Renal cortical epithelial cell (primary cell): ENCODE results near the gene SRRM4. TPM values are rescaled to one million over a fixed set of nuclear protein-coding genes. Genes with fewer than 3 reads are reported as not detected.
A peak's percentile ranks its signal among the peaks of the same experiment; 100 is the strongest.

Experiments
- DNase-seq: peaks from one replicate; pipeline ENCODE4 v3.0.0-alpha.2; 2011; ENCODE audit warnings: low read depth
- total RNA-seq: library from RNA; depleted of rRNA; stranded (reverse); fragments of >200 nt; gene quantifications from 2 replicates; pipeline ENCODE4 v1.2.3, GENCODE V29; 2014

The SRRM4 gene
- total RNA-seq, 1 donor from 2014 or later: under 0.01 TPM

DNA sequence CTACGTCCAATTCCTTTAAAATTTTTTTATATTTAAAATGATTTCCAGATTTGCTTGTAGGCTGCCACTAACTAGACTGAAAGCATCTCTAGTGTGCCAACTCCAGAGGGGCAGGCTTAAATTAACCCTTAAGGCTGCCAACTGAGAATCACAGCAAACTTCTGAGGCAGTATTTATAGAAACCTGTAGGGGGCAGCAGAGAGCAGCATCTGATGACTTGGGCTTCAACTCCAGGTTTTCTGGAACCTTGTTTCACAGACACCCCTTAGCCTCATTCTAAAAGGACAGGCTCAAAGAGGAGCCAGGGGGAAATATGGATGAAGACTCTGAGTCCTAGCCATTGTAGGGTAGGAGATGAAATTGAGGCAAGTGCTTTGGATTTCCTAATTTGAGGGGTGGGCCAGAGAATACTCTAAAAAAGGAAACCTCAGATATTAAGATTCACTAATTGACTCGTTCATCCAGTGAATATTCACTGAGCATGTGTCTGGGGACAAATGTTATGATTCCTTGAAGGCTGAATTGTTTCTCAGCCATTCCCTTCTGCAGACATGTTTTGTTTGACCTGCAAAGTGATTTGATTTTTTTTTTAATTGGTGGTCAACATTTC lies 134.1 kb downstream of the SRRM4 start:
- peak; percentile 35 for DNase-seq

DNA sequence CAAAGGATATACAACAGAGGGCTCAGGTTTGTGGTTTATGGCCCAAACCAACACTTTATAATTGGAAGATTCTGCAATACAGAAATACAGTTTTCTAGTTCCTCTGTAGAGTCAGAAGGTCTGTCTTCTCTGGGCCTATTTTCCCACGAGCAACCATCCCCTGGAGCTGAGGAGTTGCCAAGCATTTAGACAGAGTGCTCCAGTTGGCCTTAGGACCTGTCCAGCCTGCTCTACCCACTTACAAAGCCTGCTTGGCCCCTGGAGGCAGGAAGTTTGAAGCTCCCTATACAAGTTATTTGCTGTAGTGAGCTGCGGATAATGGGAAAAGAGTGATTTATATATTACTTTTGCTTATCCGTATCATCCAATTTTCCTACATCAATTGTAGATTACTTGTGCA lies 136.6 kb downstream of the SRRM4 start:
- no peak for DNase-seq

DNA sequence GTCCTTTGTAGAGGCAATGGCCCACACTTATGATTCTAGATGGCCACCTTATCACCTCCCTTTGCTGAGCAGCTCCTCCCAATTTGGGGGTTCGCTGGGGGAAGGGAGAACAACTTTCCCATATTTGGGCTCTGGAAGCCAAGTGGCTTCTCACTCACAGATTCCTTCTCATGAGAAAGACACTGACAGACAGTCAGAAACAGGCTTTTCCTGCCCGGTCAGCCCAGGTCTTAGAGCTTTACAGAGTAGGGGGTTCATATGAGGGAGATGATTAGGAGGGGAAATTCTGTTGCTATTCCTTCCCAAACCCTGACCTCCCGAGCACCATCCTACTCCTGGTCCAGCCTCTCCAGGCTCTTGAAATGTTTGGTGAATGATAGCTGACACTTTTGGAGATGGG lies 137.3 kb downstream of the SRRM4 start:
- DNase-seq: no peak

DNA sequence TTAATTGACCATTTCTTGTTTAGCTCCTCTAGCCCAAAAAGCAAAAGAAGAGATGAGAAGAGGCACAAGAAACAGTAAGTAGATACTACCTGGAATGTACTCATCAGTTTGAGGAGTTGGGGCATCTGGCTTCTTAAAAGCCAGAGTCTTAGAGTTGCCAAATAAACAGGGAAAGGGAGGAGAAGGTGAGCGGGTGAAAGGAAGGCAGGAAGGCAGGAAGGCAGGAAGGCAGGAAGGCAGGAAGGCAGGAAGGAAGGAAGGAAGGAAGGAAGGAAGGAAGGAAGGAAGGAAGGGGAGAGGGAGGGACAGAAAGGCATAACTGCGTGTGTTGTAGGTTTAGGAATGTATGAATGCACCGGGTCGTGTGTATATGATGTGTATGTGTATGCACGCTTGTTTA lies 140.7 kb downstream of the SRRM4 start:
- DNase-seq: no peak

DNA sequence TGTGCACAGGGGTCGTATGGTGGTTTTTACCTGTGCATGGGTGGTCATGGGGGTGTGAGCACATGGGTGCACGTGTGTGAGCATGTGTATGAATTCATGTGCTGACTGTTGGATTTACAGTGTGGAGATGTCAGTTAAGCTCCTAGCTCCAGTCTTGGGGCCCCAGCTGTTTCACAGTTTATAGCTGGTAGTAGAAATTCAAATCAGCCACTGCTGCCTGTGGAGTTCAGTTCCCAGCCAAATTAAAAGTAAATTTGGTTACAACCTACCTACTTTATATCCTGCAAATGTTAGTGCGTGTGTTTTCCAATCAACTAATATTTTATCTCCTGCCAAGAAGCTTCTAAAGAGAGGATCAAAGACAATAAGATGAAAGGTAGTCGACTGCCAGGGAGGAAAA lies 141.4 kb downstream of the SRRM4 start:
- no peak for DNase-seq

DNA sequence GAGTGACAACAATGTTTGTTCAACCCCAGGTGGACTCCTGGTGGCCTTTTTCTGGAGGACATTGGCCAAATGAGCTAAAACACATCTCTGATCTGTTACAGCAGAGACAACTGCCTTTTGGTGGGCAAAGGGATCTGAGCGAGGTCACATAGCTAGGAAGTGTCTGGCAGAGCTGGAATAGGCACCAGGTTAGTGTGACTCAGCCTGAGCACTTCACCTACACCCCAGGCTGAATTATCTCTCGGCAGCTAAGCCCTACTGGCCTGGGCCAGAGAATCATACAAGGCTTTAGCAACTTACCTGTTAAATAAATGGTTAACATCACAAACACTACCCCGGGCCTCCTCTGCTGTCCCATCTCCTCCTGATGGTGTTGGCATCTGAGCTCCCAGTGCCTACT lies 147.2 kb downstream of the SRRM4 start:
- DNase-seq: no peak

DNA sequence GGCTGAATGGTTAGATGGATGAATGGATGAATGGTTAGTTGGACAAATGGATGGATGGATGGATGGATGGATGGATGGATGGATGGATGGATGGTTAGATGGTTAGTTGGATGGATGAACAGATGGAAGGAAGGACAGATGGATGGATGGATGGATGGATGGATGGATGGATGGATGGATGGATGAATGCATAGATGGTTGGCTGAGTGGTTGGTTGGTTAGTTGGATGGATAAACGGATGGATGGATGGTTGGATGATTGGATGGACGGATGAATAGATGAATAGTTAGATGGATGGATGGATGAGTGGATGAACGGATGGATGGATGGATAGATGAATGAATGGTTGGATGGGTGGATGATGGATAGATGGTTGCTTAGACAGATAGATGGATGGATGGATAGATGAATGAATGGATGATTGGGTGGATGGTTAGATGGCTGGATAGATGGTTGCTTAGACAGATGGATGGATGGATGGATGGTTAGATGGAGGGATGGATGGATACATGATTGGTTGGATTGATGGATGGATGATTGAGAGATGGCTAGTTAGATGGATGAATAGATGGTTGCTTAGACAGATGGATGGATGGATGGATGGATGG lies 148.6 kb downstream of the SRRM4 start:
- no peak for DNase-seq

DNA sequence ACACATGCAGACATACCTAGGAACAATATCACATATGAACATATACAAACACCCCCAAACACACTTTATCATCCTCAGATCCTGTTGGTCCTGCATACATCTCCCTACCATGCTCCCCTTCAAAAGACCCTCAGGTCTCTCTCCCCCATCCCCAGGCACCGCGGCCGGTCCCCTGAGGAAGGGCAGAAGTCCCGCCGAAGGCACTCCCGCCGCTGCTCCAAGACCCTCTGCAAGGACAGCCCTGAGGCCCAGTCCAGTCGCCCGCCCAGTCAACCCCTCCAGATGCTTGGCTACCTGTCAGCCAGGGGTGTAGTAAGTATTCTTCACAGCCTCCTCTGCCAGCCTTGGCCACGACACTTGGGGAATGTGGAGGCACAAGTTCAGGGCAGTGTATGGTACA lies 149.2 kb downstream of the SRRM4 start:
- no peak for DNase-seq

DNA sequence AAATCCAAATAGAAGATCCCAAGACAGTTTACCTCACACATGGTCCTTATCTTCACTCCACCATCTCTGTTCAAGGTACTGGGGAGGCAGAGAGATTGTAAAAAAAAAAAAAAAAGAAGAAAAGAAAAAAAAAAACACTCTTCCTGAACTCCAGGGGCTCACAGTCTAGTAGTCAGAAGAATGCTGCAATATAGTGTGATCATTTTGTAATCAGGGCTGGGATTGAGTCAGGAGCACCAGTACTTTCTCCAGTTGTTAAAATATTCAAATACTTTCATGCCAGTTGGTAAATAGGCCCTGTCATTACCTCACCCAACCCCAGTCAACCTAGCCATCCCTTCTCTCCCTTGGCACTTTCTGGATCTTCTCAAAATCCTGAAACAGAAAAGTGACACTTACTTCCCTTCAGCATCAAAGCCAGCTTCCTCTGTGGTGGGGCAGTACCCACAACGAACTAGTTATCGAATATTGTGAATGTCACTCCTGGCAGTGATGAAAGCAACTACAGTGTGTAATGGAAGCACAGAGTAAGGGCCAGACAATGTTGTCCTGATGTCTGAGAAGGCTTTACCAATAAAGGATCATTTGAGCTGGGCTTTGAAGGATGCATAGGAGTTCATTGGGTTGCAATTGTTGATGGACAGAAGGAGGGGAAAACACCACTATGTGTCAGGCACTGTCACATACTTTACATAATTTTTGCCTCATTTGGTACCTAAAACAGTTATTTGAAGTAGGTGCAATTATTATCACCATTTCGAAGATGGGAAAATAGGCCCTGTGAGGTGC lies 153.1 kb downstream of the SRRM4 start:
- no peak for DNase-seq

DNA sequence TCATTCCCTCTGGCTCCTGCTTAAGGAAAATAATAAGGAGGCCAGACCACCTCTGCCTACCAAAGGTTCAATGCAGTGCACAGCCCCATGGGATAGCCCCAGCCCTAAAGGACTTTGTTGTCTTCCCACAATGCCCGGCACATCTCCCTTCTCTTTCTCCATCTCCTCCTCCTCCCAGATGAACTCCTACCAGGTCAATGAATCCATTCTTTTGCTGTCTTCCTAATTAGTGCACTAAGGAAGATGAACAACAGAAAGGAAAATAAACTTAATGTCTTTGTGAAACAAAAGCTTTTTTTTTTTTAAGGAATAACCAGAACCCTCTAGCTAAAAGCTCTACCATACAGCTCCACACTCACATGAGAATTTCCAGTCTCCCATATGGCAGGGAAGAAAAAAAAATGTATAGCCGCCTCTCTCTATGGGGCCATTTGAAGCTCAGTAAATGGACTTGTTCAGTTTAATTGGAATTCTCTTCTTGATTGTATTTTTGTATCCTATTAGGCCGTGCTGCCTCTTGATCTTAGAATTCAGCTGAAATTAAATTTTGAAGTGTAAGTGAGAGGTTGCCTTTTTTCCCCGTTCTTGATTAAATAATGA lies 155.6 kb downstream of the SRRM4 start:
- no peak for DNase-seq

DNA sequence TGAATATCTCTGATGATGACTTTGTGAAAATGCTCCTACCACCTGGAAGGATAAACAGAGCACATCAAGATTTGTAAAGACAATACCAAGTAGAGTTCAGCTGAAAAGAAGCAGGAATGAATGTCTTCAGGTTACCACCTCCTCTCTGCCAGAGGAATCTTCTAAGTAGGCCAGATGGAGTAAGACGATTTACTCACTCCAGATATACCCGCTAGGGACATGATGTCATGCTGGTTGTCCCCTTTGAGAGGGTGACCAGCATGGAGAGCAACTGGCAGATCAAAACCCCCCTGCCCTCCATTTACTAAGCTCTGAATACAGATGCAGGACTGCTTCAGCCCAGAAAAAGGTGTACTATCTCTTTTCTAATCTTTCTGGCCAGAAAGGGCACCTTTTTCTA lies 158.1 kb downstream of the SRRM4 start:
- no peak for DNase-seq

DNA sequence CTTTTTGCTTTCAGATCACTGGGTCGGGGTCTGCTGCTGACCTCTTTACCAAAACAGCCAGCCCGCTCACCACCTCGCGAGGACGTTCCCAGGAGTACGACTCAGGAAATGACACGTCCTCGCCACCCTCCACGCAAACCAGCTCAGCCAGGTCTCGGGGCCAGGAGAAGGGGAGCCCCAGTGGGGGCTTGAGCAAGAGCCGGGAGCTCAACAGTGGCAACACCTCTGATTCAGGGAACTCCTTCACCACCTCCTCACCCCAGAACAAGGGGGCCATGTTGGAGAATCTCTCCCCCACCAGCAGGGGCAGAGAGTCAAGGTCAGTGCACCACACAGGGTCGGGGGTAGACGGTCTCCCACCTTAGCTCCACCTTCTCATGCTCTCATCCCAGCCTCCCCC lies 164.0 kb downstream of the SRRM4 start:
- no peak for DNase-seq

DNA sequence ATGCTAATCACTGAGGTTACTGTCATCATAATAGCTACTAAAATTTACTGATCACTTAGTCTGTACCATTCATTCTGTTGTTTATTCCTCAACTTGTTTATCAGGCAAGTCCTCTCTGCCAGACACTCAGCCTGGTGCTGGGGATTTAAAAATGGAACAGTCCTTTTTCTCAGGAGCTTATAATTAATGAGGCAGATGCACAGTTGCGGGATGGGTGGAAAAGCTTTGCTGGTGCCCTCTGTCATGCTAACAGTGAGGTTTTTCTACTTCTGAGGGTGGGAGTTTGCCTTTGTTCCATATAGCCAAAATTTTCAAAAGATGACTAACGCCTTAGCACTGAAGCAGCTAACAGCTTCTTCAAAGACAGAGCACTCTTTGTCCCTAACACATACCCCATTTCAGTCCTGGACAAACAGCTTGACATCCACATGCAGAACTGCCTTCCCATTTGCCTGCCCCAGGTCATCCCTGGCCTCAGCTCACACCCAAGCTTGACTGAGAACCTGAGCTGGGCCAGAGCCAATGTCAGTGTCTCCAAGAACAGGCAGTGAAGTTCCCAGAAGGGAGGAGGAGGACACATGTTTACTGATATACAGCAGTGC lies 166.6 kb downstream of the SRRM4 start:
- no peak for DNase-seq

DNA sequence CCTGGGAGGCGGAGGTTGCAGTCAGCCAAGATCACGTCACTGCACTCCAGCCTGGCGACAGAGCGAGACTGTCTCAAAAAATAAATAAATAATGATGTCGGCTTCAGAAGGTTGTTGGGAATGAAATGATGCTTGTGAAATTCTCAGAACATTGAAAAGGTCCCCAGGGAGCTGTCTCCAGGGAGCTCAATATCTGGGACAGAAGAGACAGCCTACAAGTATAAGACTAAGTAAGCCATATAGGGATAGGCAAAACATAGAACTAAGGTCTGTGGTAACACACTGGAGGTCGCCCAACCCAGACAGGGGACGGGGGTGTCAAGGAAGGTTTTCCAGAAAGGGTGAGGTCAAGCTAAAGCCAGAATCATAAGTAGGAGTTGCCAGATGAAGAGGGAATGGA lies 167.9 kb downstream of the SRRM4 start:
- DNase-seq: no peak

DNA sequence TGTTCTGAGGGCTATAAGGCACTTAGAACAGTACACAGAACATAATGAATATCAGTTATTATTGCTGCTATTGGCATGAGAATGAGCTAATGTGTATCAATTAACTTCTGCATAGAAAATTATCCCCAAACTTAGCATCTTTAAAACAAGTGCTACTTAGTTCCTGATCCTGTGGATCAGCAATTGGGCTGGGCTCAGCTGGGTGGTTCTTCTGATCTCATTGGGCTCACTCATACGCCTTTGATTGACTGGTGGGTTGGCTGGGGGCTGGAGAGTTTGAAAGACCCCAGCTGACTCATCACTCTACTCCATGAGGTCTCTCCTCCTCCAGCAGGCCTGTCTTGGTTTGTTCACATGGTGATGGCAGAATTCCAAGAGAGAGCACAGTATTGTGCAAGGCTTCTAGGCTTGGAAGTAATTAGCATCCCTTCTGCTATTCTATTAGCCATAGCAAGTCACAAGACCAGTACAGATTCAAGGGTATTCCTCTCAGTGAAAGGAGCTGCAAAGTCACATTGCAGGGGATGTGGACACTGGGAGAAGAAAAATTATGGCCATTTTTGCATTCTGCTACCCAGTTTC lies 170.2 kb downstream of the SRRM4 start:
- DNase-seq: peak; percentile 56

DNA sequence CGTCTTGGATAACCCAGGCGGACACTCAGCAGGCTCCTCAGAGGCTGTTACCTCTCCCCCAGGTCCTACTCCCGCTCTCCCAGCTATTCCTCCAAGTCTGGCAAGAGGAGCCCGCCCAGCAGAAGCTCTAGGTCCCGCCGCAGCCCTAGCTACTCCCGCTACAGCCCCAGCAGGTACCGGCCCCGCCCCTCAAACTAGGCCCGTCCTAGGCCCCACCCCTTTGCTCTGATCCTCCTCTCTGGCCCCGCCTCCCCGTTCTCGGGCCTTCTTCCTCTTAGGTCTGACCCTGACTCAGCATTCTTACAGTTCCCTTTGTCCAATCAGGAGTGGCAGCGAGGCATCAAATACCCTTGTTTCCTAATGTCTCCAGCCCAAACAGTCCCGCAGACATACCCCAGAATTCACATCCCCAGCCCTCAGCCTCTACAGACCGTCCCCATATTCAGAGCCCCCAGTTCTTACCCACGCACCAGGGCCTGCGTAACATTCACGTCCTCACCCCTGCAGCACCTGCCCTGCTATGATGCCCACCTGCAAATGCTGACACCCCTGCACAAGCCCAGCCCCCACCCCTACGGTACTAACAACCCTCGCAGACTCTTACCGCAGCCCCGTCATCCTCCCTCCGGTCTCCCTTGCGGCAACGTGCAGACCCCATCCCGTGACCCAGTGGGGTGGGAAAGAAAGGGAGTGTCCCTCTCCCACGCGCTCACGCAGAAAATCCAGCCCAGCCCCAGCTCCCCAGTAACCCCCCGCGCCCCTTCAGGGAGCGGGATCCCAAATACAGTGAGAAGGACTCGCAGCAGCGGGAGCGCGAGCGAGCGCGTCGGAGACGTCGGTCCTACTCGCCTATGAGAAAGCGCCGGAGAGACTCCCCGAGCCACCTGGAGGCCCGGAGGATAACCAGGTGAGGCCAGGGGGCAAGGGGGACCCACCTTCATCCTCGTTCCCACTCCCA lies 172.4 kb downstream of the SRRM4 start:
- DNase-seq: peak; percentile 71

DNA sequence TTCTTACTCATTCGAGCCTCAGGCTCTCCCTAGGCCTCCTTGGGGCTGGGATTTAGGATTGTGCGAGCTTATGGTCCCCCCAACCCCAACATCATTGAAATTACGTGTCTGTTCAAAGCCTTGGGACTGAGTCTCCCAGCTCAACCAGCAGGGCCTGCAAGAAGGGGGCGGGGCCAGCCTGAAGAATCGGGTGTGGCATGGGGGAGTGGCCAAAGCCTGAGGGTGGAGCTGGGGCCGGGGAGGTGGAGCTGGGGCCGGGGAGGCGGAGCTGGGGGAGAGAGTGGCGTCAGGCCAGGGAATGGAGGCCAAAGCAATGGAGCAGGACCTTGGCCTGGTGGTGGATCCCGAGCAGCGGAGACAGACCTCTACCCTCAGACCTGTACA lies 173.1 kb downstream of the SRRM4 start:
- no peak for DNase-seq

DNA sequence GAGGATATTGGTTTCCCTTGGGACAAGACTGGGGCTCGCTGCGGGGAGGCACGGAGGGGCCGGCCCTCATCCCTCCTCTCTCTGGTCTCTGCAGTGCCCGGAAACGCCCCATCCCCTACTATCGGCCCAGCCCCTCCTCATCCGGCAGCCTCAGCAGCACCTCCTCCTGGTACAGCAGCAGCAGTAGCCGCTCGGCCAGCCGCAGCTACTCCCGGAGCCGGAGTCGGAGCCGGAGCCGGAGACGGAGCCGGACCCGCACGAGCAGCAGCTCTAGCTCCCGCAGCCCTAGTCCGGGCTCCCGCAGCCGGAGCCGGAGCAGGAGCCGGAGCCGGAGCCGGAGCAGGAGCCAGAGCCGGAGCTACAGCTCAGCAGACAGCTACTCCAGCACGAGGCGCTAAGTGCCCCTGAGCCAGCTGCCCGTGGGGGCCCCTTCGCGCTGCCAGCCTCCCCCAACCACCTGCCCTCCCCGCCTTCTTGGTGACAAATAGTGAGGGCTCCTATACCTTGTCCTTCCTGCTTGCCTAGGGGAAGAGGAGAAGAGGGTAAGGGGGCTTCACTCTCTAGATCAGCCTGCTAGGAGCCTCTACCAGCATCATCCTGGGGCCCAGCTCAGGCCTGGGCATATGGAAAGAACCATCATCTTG lies 175.2 kb downstream of the SRRM4 start:
- DNase-seq: no peak

DNA sequence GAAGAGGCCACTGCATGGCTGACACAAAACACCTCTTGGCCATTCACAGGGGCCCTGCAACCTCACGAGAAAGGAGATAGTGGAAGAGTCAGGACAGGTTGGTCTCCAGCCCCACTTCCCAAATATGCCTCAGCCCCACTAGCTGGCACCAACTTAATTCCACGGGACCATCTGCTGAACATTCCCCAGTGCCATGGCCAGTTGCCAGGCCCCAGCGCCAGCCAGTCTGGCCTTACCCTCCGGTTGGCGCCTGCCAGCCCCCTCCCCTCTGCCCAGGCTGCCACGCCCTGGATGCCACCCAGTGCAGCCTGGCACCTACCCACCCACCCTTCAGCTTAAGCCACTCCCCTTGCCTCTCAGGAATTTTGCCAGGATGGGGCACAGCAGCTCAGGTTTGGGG lies 176.2 kb downstream of the SRRM4 start:
- DNase-seq: no peak

DNA sequence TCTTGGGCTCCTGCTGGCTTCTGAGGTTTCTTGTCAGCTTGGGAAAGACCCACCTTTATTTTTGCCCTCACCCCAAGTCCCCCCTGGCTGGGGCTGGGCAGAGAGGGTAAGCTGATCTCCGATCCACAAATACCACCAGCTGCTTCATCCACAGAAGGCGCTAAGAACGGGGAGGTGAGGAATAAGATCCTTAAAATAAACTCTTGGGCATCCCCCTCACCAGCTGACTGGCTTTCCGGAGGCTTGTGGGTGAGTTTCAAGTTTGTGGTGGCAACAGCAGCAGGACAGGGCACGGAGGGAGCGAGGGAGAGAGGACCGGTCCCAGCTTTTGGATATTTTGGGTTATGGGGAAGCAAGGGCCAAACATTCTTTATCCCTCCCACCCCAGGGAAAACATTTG lies 176.6 kb downstream of the SRRM4 start:
- DNase-seq: no peak

DNA sequence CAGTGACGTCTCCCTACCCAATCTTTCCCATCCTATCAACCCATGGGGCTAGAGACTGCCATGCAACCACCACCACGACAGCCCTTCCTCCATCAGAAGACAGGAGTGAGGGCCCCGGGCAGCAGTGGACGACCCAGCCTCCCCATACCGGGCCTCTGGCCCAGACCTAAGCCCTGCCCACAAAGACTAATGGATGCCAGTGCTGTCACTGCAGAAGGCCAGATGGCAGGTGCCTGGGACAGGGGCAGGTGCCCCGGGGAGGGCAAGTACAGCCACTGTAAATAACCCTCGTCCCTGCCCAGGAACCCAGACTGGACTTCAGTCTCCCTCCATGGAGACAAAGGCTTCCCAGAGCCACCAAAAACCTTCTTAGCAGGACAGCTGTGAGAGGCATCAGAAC lies 177.1 kb downstream of the SRRM4 start:
- DNase-seq: no peak
